Measurements from ENCODE around the gene ZNF618.

ZNF618 gene

GRCh38 chr9:113930390-113930783 is 54.3 kb downstream of the ZNF618 start:
- no peak for TF ChIP-seq CTCF (IDR thresholded peaks at IDR 0.05)

- TF ChIP-seq CTCF (IDR thresholded peaks at IDR 0.05): no peak
These were observed 55.0 kb downstream of the ZNF618 start for GRCh38 chr9:113931140-113931539.

- no peak for TF ChIP-seq CTCF (IDR thresholded peaks at IDR 0.05)
These were observed 55.7 kb downstream of the ZNF618 start for GRCh38 chr9:113931777-113932176.

- TF ChIP-seq CTCF (IDR thresholded peaks at IDR 0.05): no peak
These were observed 56.9 kb downstream of the ZNF618 start for GRCh38 chr9:113932906-113933584.

GRCh38 chr9:113933671-113934070 is 57.6 kb downstream of the ZNF618 start:
- TF ChIP-seq CTCF (IDR thresholded peaks at IDR 0.05): no peak

- TF ChIP-seq CTCF (IDR thresholded peaks at IDR 0.05): no peak
These were observed 58.2 kb downstream of the ZNF618 start for GRCh38 chr9:113934167-113934828.

GRCh38 chr9:113934829-113935676 is 58.9 kb downstream of the ZNF618 start:
- TF ChIP-seq CTCF (IDR thresholded peaks at IDR 0.05): no peak

Measured in LNCAP (cell line).